Activated CD4-positive, alpha-beta T cell treated with anti-CD3 and anti-CD28 coated beads for 4 hours (primary cell): Measurements from ENCODE around the gene DDX39A.

ENCODE experiments used
- DNase-seq, 2 donors: peaks; one replicate each; pipeline ENCODE4 v3.0.0-alpha.2; 2020

The DDX39A gene

GRCh38 chr19:14361824-14362223 lies 57.3 kb downstream of the DDX39A start:
- peak; percentile 36 to 60 for DNase-seq
